HG03045 (cell line): ENCODE measurements around the gene RAB26.
"Not testable (repeated sequence)": the region's sequence is repeated elsewhere in the genome, so short reads cannot be mapped to it uniquely, and the experiment has no call there.

Experiments used
- ATAC-seq: cut with Tn5 transposase; IDR thresholded peaks from one replicate; pipeline ENCODE4 v1.9.1; 2021; ENCODE audit warnings: mild to moderate bottlenecking, moderate library complexity; ENCODE audit not compliant: unreplicated experiment

The RAB26 gene

DNA sequence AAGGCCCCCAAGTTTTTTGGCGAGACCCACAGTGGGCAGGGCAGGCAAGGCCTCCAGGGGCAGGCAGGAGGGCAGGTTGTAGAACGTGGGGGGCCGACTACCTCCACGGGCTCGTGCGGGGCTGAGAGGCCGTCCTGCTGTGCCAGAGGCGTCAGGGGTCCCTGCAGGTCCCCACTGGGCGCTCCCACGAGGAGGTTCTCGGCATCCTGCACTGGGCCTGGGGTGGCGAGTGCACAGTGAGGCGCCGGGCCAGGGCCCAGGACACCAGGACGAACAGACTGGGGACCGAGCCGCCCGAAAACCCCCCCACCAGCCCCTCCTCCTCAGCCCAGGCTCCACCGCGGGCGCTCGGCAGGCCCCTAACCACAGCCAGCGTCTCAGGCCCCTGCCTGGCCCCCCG, 32.0 kb upstream of the RAB26 start:
- not testable (repeated sequence) for ATAC-seq

DNA sequence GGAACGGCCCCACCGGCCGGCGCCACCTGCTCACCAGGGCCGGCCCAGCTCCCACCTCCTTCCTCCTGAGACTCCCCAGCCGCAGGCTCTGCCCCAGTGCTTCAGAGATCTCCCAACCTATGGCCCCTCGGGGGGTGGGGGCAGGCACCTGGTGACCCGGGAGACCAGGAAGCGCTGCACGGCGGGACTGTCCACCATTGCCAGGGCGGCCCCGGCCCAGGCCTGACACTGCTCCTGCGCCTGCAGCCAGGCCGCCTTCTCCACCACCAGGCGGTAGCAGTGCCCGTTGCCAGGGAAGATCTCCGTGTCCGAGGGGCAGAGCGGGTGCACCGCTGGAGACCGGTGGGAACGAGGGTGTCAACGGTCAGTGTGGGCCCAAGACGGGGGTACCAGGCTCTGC, 31.1 kb upstream of the RAB26 start:
- not testable (repeated sequence) for ATAC-seq

DNA sequence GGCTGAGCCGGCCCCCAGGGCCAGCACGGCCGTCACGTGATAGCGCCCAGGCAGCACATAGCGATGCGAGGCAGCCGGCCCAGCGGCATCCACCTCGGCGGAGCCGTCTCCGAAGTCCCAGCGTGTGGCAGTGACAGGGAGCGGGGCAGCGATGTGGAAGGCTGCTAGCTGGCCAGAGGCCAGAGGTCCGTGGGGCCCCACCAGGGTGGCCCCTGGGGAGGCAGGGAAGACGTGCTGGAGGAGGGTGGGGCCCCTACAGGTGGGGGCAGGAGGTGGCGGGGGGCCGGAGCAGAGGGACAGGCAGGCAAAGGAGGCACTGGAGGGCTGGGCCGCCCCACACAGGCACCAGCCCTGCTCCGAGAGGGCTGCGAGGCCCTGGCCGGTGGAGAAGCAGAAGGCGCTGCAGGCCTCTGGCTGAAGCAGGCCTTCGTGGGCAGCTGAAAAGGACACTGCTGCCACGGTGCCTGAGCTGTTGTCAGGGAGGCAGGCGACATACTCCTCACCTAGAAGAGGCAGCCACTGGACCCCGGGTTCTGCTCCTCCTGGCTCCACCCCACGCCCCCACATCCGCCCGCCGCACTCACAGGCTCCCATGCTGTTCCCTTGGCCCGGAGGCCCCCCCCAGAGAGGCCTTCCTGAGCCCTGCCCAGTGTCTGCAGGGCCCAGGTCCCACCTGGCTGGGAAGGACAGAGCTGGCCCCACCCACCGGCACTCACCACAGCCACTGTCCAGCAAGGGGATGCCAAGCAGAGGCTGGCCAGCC, 30.3 kb upstream of the RAB26 start:
- ATAC-seq = not testable (repeated sequence)

DNA sequence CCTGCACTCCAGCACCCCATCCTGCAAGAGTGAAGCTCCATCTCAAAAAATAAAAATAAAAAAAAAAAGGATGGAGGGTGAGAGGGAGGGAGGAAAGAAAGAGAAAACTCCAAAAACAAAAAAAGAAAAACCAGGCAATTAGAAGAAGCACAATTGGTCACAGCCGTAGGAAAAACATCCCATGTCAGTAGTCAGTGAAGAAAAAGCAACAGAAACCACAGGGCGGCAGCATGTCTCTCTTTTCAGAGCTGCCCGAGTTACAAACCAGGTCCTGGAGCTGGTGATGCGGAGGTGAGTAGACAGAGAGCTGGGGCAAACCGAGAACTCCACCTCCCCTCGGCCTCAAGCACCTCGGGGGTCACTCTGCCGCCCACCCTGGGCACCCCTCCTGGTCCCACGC, 27.1 kb upstream of the RAB26 start:
- not testable (repeated sequence) for ATAC-seq

DNA sequence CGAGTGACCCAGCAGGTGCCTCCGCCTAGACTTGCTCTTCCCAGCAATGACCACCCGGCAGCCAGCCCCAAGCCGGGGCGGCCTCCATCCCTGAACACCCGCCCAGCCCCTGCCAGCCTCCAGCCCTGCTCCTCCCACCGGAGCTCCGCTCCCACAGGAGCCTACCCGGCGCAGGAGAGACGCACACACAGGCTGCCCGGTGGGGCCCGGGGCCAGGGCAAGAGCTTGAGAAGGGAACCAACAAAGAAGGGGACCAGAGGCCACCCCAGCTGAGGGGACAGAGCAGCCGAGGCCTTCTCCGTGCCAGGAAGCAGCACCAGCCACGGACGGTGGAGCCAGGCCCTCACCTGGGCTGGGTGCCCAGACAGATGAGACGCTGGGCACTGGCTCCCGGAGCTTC, 26.6 kb upstream of the RAB26 start:
- no peak for ATAC-seq

DNA sequence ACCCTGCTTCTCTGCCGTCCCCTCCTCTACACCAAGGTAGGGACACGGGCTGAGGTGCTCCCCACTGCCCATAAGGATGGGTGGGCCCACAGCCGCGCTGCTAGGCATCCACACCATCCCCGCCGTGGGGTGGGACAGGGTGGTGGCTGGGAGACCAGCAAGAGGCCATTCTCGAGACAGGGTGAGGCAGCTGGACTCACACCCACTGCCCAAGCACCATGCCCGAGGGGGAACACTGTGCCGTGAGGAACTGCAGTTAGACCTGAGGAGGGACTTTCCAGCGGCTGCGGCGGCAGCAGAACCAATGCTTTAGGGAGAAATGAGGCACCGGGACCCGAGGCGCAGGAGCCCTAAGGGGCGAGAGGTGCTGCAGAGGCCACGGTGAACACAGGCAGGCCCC, 26.0 kb upstream of the RAB26 start:
- no peak for ATAC-seq

- ATAC-seq = not testable (repeated sequence)
Observed at GRCh38 chr16:2122934-2123683, 25.3 kb upstream of the RAB26 start.

DNA sequence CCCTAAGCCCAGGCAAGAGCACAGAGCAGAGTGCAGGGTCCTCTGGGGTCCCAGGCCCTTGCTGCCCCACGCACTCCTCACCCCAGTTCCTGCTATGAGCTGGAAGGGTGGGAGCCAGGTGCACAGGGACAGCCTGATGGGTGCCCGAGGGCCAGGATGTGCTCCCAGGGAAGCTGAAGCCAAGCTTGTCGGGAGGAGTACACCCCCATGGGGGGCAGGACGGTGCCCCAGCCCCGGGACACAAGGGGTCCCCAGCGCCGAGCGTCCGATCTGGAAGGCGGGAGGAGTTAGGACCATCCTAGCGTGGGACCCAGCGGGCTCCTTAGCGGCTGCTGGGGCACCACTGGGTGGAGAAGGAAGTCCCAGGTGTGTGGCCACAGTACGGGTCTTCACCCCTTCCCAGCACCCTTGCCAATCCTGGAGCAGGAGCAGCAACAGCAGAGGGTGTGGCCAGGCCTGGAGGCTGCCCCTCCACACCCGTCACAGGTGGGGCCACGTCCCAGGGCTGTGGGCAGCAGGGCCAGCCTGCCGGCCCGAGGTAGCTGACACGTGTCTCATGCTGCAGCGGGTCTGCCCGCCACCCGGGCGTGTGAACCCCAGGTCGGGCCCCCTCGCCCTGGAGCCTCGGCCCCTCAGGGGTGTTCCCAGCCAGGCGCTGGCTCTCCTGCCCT, 24.6 kb upstream of the RAB26 start:
- ATAC-seq = not testable (repeated sequence)

DNA sequence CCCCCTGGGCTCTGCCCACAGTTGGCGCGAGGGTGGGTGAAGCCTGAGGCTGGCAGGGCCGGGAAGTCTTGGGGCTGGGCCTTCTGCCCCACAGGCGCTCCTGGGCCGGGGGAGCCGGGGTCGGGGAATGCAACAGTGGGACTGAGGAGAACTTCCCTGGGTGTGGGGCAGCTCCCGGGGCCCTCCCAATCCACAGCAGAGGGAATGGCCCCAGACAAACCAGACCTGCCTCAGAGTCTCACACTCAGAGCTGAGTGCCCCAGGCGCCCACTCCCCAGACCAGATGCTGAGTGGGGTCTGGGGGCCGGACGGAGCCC, 24.1 kb upstream of the RAB26 start:
- not testable (repeated sequence) for ATAC-seq

- ATAC-seq = not testable (repeated sequence)
Observed at GRCh38 chr16:2124694-2125444, 23.6 kb upstream of the RAB26 start.

DNA sequence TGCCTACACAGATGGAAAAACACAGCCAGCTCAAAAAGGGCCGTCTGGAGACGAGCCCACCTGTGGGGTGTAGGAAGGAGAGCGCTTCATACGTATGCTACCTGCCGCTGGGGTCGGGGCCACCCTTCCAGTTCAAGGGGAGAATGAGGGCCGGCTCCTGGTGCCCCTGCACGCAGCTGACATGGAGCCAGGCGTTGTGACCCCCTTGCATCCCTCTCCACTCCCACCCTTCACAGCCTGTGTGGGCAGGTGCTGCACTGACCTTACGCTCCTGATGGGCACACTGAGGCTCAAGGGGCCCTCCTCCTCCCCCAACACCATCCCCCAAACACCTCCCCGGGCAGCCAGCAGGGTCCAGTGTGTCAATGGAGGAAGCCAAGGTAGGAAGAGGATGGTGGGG, 22.8 kb upstream of the RAB26 start:
- ATAC-seq = not testable (repeated sequence)

DNA sequence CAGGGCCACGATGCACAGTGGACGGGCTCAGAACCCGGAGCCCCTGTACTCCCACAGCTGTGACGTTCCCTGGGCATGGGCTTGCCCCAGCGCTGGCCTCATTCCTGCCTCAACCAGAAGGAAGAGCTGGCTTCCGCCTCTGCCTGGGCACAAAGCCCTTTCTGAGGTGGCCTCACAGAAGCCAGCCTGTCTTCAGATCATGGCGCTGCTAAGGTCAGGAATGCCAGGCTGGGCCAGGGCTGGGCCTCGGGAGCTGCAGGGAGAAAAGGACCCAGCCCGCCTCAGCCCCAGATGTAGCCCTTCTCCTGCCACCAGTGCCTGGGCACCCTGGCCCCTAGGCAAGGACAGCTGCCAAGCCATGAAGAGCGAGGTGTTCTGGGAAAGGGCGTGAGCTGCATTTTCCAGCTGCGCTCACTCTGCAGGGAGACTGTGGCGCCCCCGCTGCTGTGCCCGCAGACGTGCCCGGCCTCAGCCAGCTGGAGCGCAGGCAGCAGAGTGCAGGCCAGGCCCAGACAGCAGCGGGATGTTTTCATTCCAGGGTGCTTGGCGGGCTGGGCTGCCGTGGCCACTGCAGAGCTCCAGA, 22.2 kb upstream of the RAB26 start:
- ATAC-seq = not testable (repeated sequence)

DNA sequence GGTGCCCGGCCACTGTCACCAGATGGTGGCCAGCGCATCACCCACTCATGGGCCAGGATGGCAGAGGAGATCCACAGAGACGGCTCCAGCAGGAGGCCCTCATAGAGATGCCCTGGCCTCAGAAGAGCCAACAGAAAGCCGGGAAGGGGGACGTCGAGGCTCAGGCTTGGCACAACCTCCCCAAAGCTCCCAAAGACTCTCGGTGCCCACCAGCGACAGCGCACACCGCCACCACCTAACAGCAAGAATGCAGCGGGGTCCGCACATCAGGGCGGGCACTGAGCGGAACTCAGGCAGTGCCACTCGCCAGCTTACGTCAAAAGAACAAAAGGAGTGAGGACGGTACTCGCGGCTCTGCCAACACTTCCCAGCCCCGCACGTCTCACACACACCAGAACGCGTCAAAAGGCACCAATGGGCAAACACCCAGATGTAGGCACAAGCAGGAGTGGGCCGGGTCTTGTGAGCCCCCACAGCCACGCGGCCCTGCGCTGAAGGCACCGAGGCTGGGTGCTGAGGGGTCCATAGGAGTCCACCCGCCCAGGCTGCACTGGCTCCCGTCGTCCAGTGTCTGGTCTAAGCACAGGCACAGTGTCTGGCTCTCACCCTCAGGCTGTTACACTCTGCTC, 21.4 kb upstream of the RAB26 start:
- not testable (repeated sequence) for ATAC-seq

- ATAC-seq = not testable (repeated sequence)
Observed at GRCh38 chr16:2127630-2128280, 20.7 kb upstream of the RAB26 start.

- ATAC-seq = not testable (repeated sequence)
Observed at GRCh38 chr16:2129251-2129650, 19.2 kb upstream of the RAB26 start.

- not testable (repeated sequence) for ATAC-seq
Observed at GRCh38 chr16:2129890-2130447, 18.5 kb upstream of the RAB26 start.

DNA sequence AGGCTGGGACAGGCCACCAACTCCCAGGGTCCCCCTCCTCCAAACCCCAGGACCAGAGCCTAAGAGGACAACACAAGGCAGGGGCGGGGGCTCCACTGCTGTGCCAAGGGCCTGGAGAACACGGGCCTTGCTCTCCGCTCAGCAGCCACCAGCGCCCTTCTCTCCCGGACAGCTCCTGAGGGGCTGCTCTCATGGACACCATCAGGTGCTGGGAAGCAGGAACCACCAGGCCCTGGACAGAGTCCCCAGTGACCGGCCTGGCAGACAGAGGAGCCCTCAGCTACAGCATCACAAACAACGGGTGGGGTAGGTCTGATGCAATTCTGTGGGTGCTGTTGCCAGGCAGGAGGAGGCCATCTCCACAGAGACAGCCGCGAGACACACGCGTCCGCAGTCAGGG, 14.6 kb upstream of the RAB26 start:
- ATAC-seq = not testable (repeated sequence)

- ATAC-seq = not testable (repeated sequence)
Observed at GRCh38 chr16:2135071-2135470, 13.4 kb upstream of the RAB26 start.

DNA sequence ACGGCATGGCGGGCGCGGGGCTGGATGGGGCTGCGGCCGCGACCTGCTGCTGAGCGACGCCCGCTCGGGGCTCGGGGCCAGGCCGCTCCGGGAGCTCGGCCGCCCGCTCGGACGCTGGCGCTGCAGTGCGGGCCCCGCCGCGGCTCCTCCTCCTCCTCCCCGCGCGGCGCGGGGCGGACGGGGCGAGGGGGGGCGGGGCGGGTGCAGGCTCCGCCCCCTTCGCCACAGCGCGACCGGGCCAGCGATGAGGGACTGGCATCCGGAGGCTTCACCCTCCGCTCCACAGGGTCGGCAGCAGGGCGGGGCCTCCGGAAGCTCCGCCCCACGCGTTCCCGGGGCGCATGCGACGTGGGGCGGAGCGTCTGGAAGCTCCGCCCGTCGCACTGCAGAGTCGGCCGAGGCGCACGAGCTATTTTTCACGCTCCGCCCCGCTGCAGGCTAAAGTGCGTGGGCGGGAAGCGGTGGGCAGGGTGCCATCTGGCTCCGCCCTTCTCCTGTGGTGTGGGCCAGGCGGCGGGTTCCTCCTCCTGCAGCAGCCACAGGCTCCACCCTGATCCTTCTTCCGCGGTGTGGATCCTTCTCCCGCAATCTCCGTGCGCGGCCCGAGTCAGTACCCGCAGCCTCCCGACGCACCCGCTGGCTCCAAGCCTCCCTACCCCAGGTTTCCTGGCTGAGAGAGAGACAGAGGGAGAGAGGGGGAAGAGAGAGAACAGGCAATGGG, 12.5 kb upstream of the RAB26 start, which contains the start of gene PKD1:
TSS of gene PKD1 (minus strand) at position 129 of the 721 bp plus-strand sequence. CDS start 209 bp downstream, outside the sequence.
- not testable (repeated sequence) for ATAC-seq
